ENCODE data around the gene TSPAN9. TPM values are rescaled to one million over a fixed set of nuclear protein-coding genes. Genes with fewer than 3 reads are reported as not detected.
"Not testable (repeated sequence)": the region's sequence is repeated elsewhere in the genome, so short reads cannot be mapped to it uniquely, and the experiment has no call there.

Gene TSPAN9
- total RNA-seq, 3 donors from 2014 or later = 16.8 to 44.9 (median 36.9) TPM

DNA sequence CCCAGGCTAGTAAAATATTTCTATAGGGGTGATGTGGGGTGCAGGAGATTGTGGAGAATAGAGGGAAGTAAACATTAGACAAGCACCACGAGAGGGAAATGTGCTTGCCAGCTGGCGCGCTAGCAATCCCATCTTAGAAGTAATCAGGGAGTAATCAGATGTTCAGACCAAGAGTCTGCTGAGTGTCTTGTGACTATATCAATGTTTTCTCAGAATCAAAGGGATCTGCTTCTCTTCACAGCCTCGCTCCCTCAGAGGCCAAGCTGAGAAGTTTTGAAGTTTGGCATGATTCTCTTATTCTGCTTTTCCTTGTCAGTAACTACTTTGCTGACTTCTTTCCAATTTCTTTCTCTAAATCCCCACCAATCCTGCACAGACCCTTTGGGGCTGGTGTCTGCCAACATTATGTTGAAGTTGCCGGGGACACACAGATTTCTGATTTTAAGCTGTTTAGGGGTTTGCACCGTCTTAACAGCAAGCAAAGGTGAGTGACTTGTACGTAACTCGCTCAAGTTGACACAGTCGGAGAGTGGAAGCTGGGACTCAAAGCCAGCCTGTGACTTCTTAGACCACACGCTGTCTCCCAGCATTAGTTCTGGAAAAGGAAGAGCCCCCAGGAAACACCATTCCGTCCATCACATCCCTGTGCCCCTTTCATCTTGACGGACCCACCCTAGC is 22.0 kb upstream of the TSPAN9 start:
- Histone ChIP-seq H3K27me3 (no peaks in the 10 kb centered on the region), H3K27ac (peak overlapping the region; percentile 70 to 74), H3K4me1 (no peaks in the 10 kb centered on the region), H3K4me3 (no peak overlapping the region), H3K36me3 (no peaks in the 10 kb centered on the region), H3K9me3 (no peaks in the 10 kb centered on the region)
- TF ChIP-seq POLR2A (IDR thresholded peaks at IDR 0.05) (no peak), POLR2AphosphoS5 (IDR thresholded peaks at IDR 0.05) (peak in 2 of 3 donors; percentile 34 to 63)
- DNase-seq (ENCODE audit: low spot score in 2 of 2) = peak in 1 of 2 donors; percentile 28
- intact Hi-C loops (cut with DNase I; ENCODE audit: low total_unique reads) = no loop called here

DNA sequence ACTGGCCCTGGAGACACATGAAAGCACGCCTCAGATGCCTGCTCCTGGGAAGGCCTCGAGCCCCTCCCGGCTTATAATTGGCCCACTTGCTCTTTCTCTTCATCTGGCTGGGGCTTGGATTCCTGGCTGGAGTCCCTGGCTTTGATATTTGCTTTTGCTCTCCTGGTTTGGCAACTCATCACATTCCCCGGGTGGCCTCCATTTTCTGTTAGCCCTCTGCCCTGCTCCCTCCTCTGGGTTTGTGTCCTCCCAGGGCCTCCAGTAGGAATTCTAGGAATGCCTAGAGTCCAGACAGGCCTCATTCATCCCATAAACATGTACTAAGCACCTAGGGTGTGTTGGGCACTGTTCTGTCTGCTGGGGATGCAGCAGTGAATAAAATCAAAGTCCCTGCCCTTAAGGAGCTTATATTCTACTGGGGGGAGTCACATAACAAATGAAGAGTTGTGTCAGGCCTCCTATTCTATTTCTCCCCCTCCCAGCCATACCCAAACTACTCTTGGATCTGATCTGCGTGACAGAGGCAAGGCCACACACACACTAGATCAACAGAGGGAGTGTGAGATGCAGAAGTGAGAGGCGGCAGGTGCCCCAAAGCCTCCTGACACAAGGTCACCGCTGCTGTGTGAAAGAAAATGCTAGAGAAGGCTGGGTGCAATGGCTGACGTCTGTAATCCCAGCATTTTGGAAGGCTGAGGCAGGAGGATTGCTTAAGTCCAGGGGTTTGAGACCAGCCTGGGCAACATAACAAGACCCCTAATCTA is 21.3 kb upstream of the TSPAN9 start:
- TF ChIP-seq POLR2AphosphoS5 (IDR thresholded peaks at IDR 0.05) = no peak
- no peak for TF ChIP-seq POLR2A (IDR thresholded peaks at IDR 0.05)
- TF ChIP-seq, protein P1, sequence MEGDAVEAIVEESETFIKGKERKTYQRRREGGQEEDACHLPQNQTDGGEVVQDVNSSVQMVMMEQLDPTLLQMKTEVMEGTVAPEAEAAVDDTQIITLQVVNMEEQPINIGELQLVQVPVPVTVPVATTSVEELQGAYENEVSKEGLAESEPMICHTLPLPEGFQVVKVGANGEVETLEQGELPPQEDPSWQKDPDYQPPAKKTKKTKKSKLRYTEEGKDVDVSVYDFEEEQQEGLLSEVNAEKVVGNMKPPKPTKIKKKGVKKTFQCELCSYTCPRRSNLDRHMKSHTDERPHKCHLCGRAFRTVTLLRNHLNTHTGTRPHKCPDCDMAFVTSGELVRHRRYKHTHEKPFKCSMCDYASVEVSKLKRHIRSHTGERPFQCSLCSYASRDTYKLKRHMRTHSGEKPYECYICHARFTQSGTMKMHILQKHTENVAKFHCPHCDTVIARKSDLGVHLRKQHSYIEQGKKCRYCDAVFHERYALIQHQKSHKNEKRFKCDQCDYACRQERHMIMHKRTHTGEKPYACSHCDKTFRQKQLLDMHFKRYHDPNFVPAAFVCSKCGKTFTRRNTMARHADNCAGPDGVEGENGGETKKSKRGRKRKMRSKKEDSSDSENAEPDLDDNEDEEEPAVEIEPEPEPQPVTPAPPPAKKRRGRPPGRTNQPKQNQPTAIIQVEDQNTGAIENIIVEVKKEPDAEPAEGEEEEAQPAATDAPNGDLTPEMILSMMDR (IDR thresholded peaks at IDR 0.05) = no peak
- H3K36me3 ChIP-seq = no peaks in the 10 kb centered on the region
- peak overlapping the region; percentile 70 to 74 for H3K27ac ChIP-seq
- intact Hi-C loops (cut with DNase I; ENCODE audit: low total_unique reads) = no loop called here
- H3K9me3 ChIP-seq = no peaks in the 10 kb centered on the region
- H3K27me3 ChIP-seq = no peaks in the 10 kb centered on the region
- H3K4me3 ChIP-seq = no peak overlapping the region
- no peak for DNase-seq (ENCODE audit: low spot score in 2 of 2)
- H3K4me1 ChIP-seq = no peaks in the 10 kb centered on the region

DNA sequence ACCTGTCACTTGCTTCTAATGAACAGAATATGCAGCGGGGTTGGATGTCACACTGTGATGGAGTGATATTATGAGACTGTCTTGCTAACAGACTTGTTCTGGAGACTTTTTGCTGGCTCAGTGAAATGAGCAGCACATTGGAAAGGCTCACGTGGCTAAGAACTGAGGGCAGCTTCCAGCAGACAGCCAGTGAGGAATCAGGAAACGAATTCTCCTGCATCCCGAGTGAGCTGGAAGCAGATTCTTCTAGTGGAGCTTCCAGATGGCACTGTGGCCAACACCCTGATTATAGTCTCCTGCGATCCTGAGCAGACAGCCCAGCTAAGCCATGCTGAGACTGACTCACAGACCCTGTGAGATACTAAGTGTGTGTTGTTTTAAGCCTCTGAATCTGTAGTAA is 16.1 kb upstream of the TSPAN9 start:
- Histone ChIP-seq H3K36me3 (no peaks in the 10 kb centered on the region), H3K4me3 (no peak overlapping the region), H3K4me1 (no peaks in the 10 kb centered on the region), H3K27ac (no peak overlapping the region), H3K27me3 (no peaks in the 10 kb centered on the region), H3K9me3 (no peaks in the 10 kb centered on the region)
- intact Hi-C loops (cut with DNase I; ENCODE audit: low total_unique reads) = no loop called here
- TF ChIP-seq POLR2AphosphoS5 (IDR thresholded peaks at IDR 0.05) (no peak), POLR2A (IDR thresholded peaks at IDR 0.05) (no peak)
- TF ChIP-seq, protein P1 (IDR thresholded peaks at IDR 0.05) = no peak
- no peak for DNase-seq (ENCODE audit: low spot score in 2 of 2)

DNA sequence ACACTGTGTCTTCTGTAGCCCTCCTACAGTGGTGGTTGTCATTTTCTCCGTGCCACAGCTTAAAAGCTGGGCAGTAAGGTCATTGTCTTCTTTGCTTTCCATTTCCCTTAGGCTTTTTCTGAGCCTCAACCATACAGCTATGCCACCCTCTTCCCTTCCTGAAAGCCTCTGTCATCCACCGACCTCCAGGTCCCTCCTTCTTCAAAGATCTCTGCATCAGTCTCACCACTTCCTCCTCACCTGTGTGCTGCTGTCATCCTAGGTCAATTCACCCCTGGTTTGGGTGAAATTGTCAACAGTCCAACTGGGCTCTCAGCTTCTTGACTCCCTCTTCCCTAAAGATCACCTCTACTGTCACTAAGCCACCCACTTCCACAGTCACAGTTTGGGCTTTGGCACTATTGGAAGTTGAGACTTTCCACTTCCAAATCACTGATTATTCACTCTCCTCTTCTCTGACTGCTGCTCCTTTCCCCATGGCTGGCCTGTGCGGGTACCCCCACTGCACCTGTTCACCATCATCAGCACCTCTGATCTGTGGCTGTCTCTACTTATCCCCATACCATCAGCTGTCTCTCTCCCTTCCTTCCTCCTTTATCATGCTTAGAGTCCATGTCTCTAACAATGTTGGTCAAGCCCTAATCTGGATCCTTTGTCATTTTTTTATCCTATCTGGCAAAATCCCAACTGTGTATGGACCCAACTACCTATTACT is 15.5 kb upstream of the TSPAN9 start:
- no peaks in the 10 kb centered on the region for H3K27me3 ChIP-seq
- H3K4me3 ChIP-seq = no peak overlapping the region
- intact Hi-C loops (cut with DNase I; ENCODE audit: low total_unique reads) = no loop called here
- H3K27ac ChIP-seq = no peak overlapping the region
- H3K36me3 ChIP-seq = no peaks in the 10 kb centered on the region
- TF ChIP-seq POLR2A (IDR thresholded peaks at IDR 0.05) (no peak), POLR2AphosphoS5 (IDR thresholded peaks at IDR 0.05) (no peak)
- TF ChIP-seq, protein P1 (IDR thresholded peaks at IDR 0.05) = no peak
- no peaks in the 10 kb centered on the region for H3K4me1 ChIP-seq
- DNase-seq (ENCODE audit: low spot score in 2 of 2) = no peak
- H3K9me3 ChIP-seq = no peaks in the 10 kb centered on the region

DNA sequence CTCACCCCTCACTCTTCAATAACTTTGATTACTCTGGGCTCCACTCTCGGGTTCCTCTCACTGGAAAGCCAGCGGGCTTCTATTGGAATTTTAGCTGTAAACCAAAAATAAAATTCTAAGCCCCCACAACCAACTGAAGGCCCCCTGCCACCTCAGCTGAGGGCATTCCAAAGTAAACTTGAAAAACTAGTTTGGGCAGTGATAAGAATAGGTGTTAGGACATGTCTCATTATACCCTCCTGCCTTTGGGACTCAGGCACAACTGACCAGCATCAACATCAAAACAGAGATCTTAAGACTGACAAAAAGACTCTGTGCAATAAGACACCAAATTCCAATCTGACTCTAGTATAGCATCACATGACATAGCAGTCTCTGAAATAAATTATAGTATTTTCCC is 11.9 kb upstream of the TSPAN9 start:
- Histone ChIP-seq H3K4me1 (no peaks in the 10 kb centered on the region), H3K9me3 (no peaks in the 10 kb centered on the region), H3K4me3 (no peak overlapping the region), H3K27ac (no peak overlapping the region), H3K36me3 (no peaks in the 10 kb centered on the region), H3K27me3 (no peaks in the 10 kb centered on the region)
- intact Hi-C loops (cut with DNase I; ENCODE audit: low total_unique reads) = no loop called here
- no peak for DNase-seq (ENCODE audit: low spot score in 2 of 2)
- TF ChIP-seq POLR2A (IDR thresholded peaks at IDR 0.05) (no peak), POLR2AphosphoS5 (IDR thresholded peaks at IDR 0.05) (no peak)
- TF ChIP-seq, protein P1 (IDR thresholded peaks at IDR 0.05) = no peak

DNA sequence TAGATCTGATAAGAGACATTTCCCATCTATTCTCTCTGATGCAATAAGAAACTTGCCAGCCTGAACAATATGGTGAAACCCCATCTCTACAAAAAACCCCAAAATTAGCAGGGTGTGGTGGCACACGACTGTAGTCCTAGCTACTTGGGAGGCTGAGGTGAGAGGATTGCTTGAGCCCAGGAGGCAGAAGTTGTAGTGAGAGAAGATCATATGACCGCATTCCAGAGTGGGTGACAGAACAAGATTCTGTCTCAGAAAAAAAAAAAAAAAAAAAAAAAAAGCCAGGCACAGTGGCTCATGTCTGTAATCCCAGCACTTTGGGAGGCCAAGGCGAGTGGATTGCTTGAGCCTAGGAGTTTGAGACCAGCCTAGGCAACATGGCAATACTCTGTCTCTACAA is 11.3 kb upstream of the TSPAN9 start:
- intact Hi-C loops (cut with DNase I; ENCODE audit: low total_unique reads); H3K9me3 ChIP-seq: not testable (repeated sequence)

More for the DNA sequence above, 11.3 kb upstream of the TSPAN9 start:
- not testable (repeated sequence) for DNase-seq (ENCODE audit: low spot score in 2 of 2); H3K4me1 ChIP-seq; H3K36me3 ChIP-seq; H3K27ac ChIP-seq; H3K27me3 ChIP-seq; H3K4me3 ChIP-seq
